GM12865 (cell line): ENCODE results near the gene GMPS.

Experiments
- DNase-seq: peaks from one replicate; pipeline ENCODE4 v3.0.0; 2010; ENCODE audit warnings: low read depth
- H3K4me3 ChIP-seq: 2 replicates; pipeline ENCODE4 v1.5.1; 2011; ENCODE audit warnings: mild to moderate bottlenecking, low read depth, low read length, control low read depth
- CTCF ChIP-seq: IDR thresholded peaks from 2 replicates; pipeline ENCODE4 v1.5.1; 2011; ENCODE audit warnings: low read length, control low read depth, low read depth, inconsistent platforms; ENCODE audit not compliant: insufficient read depth; ENCODE audit errors: missing control alignments

Gene GMPS

GRCh38 chr3:155944081-155944480 lies 73.6 kb downstream of the GMPS start:
- no peak for DNase-seq
- no peak for TF ChIP-seq CTCF
- no peak overlapping the region for H3K4me3 ChIP-seq

GRCh38 chr3:155946178-155946577 lies 75.7 kb downstream of the GMPS start:
- no peak overlapping the region for H3K4me3 ChIP-seq
- no peak for TF ChIP-seq CTCF
- DNase-seq, result no peak

- no peak for DNase-seq
- no peak overlapping the region for H3K4me3 ChIP-seq
- no peak for TF ChIP-seq CTCF
Observed at GRCh38 chr3:155948476-155948875, 78.0 kb downstream of the GMPS start.

- DNase-seq, result no peak
- TF ChIP-seq CTCF, result no peak
- H3K4me3 ChIP-seq, result no peak overlapping the region
Observed at GRCh38 chr3:155949453-155950217, 79.2 kb downstream of the GMPS start.

GRCh38 chr3:155956508-155957411 lies 86.3 kb downstream of the GMPS start:
- no peak overlapping the region for H3K4me3 ChIP-seq
- peak; percentile 9 for DNase-seq
- TF ChIP-seq CTCF, result no peak

GRCh38 chr3:155957412-155957880 lies 87.0 kb downstream of the GMPS start:
- H3K4me3 ChIP-seq, result no peak overlapping the region
- no peak for DNase-seq
- no peak for TF ChIP-seq CTCF
